GM21529 (cell line): ENCODE results near the gene ADGRV1.

Source experiments
- ATAC-seq: cut with Tn5 transposase; IDR thresholded peaks from one replicate; pipeline ENCODE4 v1.9.1; 2021; ENCODE audit not compliant: unreplicated experiment

Gene ADGRV1

DNA sequence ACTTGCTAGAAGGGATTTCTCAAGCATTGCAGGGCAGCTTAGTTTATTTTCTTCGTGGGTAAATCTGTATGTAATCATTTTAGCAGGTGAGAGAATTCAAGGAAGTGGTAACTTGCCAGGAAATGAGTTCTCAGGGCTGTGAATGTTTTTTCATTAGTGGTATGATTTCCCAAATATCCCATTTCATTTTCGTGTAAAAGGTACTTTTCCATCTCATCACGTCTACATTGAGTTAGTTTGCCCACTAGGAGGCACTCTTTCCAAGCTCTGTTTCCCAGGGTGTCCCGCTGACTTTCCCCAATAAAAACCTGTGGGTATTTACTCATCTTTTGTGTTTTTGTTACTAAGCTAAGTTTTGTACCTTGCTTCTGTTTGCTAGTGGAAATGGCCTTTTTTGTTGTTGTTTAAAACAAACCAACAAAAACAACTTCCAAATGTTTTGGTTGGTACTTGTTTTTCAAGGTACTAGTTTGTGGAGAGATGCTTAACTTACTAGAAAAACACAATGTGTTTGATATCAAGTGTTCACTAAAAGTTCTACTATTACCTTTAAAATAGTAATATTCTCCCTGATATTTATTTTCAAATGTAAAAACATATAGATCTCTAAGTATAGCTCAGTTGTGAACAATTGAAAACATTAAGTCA, 373.6 kb downstream of the ADGRV1 start:
- no peak for ATAC-seq

DNA sequence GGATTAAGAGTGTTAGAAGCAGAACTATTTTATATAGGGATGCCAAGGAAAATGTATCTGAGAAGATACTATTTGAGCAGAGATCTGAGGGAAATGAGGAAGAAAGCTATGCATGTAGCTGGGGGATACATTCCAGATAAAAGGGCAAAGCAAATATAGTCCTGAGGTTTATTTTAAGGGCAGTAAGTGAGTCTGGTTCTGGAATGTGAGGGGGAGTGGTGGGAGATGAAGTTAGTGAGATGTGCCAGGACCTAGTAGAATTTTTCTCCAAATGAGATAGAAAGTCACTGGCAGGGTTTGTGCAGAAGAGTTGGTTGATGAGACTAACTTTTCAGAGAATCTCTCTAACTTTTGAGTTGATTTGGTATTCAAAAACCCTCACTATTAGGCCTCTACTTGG, 374.7 kb downstream of the ADGRV1 start:
- no peak for ATAC-seq

DNA sequence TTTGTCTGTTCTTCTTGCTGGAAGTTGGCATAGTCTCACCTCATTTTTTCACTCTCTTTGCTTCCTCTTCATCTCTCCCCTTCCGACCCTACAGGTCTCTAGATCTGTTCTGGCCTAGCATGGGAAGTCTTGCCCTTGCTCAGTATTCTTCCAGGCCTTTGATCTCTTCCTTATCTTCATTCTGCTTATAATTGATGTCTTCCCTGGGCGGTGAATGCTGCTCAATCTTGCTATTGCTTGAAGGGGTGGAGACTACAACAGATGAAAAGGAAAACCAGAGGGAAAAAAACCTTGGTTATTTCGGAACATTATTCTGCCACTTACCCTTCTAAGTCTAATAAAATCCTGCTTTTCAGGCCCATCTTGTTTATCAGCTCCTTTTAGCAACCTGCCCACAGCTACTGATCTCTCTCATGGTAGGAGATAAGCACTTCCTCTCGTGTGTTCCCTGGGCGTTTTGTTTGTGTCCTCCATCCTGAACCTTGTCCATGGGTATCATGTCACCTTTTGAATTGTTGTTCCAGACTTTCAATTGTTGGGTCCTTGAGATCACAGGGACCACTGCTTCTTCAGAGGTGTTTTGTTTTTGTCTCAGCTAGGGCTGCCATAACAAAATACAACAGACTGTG, 375.6 kb downstream of the ADGRV1 start:
- ATAC-seq = no peak

DNA sequence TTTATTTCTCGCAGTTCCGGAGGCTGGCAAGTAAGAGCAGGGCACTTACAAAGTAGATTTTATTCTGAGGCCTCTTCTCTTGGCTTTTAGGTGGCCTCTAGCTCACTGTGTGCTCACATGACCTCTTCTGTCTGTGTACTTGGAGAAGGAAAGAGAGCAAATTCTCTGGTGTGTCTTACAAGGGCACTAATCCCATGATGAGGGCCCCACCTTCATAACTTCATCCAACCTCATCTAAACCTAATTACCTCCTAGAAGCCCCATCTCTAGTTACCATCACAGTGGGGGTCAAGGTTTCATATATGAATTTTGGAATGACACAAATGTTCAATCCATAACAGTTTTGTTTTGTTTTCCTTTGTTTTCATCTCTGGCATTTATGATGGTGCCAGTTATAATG, 376.1 kb downstream of the ADGRV1 start:
- ATAC-seq = no peak

- ATAC-seq = no peak
These were observed 380.6 kb downstream of the ADGRV1 start for GRCh38 chr5:90939211-90939610.

GRCh38 chr5:90940227-90940995, 381.8 kb downstream of the ADGRV1 start:
- ATAC-seq = peak; percentile 100

- no peak for ATAC-seq
These were observed 382.6 kb downstream of the ADGRV1 start for GRCh38 chr5:90941002-90941720.

- no peak for ATAC-seq
These were observed 385.5 kb downstream of the ADGRV1 start for GRCh38 chr5:90944116-90944515.

GRCh38 chr5:90947667-90948066, 389.1 kb downstream of the ADGRV1 start:
- no peak for ATAC-seq

DNA sequence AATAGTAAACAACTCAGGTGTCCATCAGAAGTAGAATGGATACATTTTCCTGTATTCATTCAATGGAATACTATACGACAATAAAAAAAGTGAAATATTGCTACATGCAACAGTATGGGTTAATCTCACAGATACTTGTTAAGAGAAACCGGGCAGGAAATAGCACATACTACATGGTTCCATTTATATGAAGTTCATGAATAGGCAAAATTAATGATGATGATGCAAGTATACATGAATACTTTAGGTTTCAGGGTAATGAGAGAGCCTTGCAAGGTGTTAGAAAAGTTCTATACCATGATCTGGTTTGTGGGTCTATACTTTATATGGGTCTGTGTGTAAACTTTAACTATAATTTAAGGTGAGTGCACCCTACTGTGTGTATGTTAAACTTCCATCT, 390.4 kb downstream of the ADGRV1 start:
- ATAC-seq = no peak

DNA sequence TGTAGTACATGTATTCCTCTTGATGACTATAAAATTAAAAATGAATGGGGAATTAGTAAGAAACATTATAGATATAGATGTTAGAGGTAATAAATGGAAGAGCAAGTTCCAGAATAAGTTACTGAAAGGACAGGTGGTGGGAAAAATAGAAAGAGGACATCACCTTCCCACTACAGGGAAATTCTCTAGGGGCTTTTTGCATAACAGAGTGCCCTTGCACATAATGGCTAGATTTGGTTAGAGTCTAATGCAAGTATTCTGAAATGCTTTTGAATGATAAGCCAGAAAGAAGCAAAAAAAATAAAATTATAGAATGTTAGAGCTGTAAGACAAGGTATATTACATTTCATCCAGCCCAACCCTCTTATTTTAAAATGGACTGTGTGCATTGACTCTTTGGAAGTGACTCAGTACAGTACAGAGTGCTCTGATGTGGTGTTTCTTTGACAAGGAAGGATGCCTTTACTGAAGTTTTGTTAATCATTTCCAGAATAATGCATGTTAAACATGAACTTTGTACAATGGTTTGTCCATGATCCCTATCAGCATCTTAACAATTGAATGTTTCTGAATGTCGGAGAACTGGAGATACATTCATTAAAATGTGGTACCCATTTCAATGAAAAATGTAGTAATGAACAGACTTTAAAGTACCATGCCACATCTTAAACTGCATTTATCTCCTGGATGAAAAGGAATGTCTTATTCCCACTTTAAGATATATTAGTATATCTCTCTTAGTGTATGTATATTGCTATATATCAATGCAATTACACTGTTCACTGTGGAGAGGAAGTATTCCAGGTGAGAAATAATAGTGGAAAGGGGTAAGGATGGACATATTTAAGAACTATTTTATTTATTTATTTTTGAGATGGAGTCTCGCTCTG, 391.1 kb downstream of the ADGRV1 start:
- ATAC-seq = no peak

DNA sequence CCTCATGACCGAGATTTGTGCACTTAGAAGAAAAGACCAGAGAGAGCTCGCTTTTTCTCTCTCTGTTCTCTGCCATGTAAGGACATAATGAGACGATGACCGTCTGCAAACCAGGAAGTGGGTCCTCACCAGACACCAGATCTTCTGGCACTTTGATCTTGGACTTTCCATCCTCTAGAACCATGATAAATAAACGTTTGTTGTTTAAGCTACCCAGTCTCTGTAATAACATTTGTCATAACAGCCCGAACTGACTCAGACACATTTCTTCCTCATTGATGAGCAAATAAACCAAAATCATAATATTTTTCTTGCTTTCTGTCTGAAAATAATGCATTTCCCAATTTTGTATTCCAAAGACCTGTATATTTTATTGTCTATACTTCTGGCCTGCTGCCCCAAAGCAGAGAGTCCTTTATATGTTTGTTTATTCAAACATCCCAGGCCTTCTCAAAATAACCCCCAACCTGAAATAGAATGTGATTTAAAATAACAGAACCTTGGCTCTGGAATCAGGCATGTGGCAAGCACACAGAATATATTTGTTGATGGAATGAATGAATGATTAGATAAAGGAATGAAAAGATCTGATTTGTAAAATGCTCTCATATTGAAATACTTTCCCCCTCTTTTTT, 396.5 kb downstream of the ADGRV1 start:
- no peak for ATAC-seq

DNA sequence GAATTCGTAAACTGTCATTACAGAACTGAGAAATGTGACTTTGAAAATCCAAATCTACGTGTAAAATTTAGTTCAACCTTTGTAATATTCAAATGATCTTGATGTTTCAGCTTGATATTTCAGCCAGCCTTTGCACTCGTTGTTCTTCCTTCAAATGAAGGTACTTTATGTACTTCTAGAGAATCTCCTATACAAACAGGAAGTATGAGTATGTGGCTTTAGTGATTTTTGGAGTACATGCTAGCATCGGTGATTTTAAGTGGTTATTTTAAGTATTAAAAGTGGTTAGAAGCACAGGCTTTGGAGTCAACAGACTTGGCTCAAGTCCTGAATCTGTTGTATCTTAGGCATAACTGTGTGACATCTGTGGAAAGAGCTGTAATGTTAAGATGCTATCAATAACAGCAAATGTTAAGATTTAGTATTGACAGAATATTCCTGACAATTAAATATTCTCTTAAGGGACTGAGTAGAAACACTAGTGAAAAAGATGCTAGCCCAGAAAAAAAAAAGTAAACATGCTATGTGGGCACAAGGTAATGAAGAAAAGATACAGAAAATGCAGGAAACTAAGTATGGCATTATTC, 398.0 kb downstream of the ADGRV1 start:
- ATAC-seq = no peak

- no peak for ATAC-seq
These were observed 399.3 kb downstream of the ADGRV1 start for GRCh38 chr5:90957906-90958305.

GRCh38 chr5:90959262-90959661, 400.7 kb downstream of the ADGRV1 start:
- ATAC-seq = no peak

DNA sequence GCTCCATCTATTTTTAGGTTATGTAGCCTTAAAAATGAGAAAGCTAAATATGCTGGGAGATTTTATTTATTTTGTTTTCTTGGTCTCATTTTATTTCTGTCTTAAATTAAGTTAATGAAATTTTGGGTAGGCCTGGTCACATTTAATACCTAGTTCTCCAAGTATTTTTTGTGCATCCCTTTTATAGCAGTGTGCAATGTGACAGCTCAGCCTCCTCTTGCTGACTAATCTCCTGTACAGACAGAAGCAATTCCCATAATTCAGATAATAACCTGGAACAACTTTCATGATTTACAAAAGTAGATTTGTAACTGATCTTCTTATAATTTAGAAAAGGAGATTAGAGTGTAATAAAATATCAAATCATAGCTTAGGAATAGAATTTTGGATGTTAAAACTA, 403.9 kb downstream of the ADGRV1 start:
- ATAC-seq = no peak

DNA sequence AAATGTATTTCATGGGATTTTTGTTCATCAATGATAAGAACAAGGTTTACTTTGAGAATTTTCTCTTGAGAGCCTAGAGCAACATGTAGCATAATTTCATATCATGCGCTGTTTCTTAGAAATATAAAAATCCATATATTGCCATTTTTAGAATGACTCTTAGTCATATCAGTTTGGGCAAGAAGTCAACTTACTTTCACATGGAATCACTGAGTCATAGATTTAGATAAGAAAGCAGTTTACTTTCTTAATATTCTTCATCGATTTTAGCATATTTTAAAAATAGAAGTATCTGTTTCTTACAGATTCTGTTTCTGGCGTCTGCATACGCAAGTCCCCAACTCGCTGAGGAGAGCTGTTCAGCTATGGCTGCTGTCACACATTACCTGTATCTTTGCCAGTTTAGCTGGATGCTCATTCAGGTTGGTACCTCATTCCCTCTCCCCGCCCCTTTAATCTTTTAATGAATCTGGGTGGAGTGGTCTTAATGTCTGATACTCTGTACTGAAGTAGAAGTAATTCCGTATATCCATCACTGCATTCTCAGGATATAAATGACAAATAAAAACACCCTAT, 406.6 kb downstream of the ADGRV1 start:
- ATAC-seq = no peak

DNA sequence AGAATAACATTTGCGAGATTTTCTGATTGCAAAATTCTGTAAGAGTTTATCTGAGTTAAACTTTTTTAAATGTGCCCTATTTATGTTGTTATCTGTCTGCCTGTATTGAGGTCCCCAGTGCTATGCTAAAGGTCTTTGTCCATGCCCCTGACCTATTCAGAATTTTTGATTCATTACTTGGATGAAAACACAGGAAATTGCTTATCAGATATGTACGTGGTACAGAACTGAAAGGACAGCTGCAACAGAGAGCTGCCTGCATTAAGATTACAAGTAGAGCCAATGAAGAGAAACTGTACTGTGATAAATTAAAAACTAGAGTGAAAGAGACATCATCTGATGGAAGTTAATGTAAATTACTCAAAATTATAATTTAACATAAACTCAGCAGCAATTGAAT, 408.8 kb downstream of the ADGRV1 start:
- ATAC-seq = no peak

- no peak for ATAC-seq
These were observed 409.3 kb downstream of the ADGRV1 start for GRCh38 chr5:90967851-90968250.
